Trophoblast cell (in vitro differentiated cells and primary cell): ENCODE results near the gene EXOC1.

Source experiments
- DNase-seq, 2 donors: peaks; one replicate each; pipeline ENCODE4 v3.0.0-alpha.2; 2016
- H2AFZ ChIP-seq: 2 replicates; pipeline ENCODE4 v1.6.1; 2013; ENCODE audit warnings: low read length, moderate library complexity, mild to moderate bottlenecking; ENCODE audit not compliant: insufficient read depth, poor library complexity
- H2AK5ac ChIP-seq: 2 replicates; pipeline ENCODE4 v1.6.1; 2013; ENCODE audit warnings: mild to moderate bottlenecking, low read length
- H2BK120ac ChIP-seq: 2 replicates; pipeline ENCODE4 v1.6.1; 2013; ENCODE audit warnings: low read length, mild to moderate bottlenecking, moderate library complexity; ENCODE audit not compliant: insufficient read depth, poor library complexity
- H2BK12ac ChIP-seq: 2 replicates; pipeline ENCODE4 v1.6.1; 2013; ENCODE audit warnings: mild to moderate bottlenecking, low read length, moderate library complexity
- H2BK5ac ChIP-seq: 2 replicates; pipeline ENCODE4 v1.6.1; 2013; ENCODE audit warnings: low read length, low read depth, moderate library complexity, mild to moderate bottlenecking; ENCODE audit not compliant: poor library complexity
- H3K14ac ChIP-seq: 2 replicates; pipeline ENCODE4 v1.6.1; 2013; ENCODE audit warnings: mild to moderate bottlenecking, low read length
- H3K18ac ChIP-seq: 2 replicates; pipeline ENCODE4 v1.6.1; 2013; ENCODE audit warnings: mild to moderate bottlenecking, low read length
- H3K23ac ChIP-seq: 2 replicates; pipeline ENCODE4 v1.6.1; 2013; ENCODE audit warnings: low read length
- H3K27ac ChIP-seq: 2 replicates; pipeline ENCODE4 v1.5.1; 2013; ENCODE audit warnings: low read depth, mild to moderate bottlenecking, inconsistent platforms, low read length, moderate library complexity
- H3K27me3 ChIP-seq: 2 replicates; pipeline ENCODE4 v1.6.1; 2013; ENCODE audit warnings: inconsistent platforms, mild to moderate bottlenecking, low read length, moderate library complexity; ENCODE audit not compliant: insufficient read depth
- H3K36me3 ChIP-seq, 2 experiments: 1 replicate in 1 of 2; 2 replicates in 1 of 2; pipeline ENCODE4 v1.6.1; 2013; ENCODE audit warnings: low read length in 2 of 2, mild to moderate bottlenecking in 2 of 2, moderate library complexity in 1 of 2; ENCODE audit not compliant: insufficient read depth in 2 of 2, control insufficient read depth in 1 of 2
- H3K4ac ChIP-seq: 2 replicates; pipeline ENCODE4 v1.6.1; 2013; ENCODE audit warnings: low read depth, mild to moderate bottlenecking, low read length, moderate library complexity
- H3K4me1 ChIP-seq, 2 experiments: 1 replicate in 1 of 2; 2 replicates in 1 of 2; pipeline ENCODE4 v1.6.1; 2013; ENCODE audit warnings: low read length in 2 of 2, mild to moderate bottlenecking in 2 of 2, moderate library complexity in 1 of 2; ENCODE audit not compliant: insufficient read depth in 2 of 2, control insufficient read depth in 1 of 2
- H3K4me2 ChIP-seq: 2 replicates; pipeline ENCODE4 v1.6.1; 2013; ENCODE audit warnings: inconsistent platforms, mild to moderate bottlenecking, low read length, moderate library complexity
- H3K4me3 ChIP-seq: 2 replicates; pipeline ENCODE4 v1.5.1; 2013; ENCODE audit warnings: mild to moderate bottlenecking, low read depth, low read length, inconsistent platforms
- H3K79me1 ChIP-seq: one replicate; pipeline ENCODE4 v1.6.1; 2013; ENCODE audit warnings: low read length
- H3K79me2 ChIP-seq: 2 replicates; pipeline ENCODE4 v1.6.1; 2013; ENCODE audit warnings: low read length, mild to moderate bottlenecking; ENCODE audit not compliant: control insufficient read depth, insufficient read depth, poor library complexity
- H3K9ac ChIP-seq: 2 replicates; pipeline ENCODE4 v1.6.1; 2013; ENCODE audit warnings: mild to moderate bottlenecking, low read length
- H3K9me3 ChIP-seq: 2 replicates; pipeline ENCODE4 v1.6.1; 2013; ENCODE audit warnings: low read depth, mild to moderate bottlenecking, control low read depth, inconsistent platforms, low read length; ENCODE audit not compliant: insufficient read depth
- H4K12ac ChIP-seq: 2 replicates; pipeline ENCODE4 v1.6.1; 2013; ENCODE audit warnings: low read depth, mild to moderate bottlenecking, low read length, moderate library complexity
- H4K8ac ChIP-seq: 2 replicates; pipeline ENCODE4 v1.6.1; 2013; ENCODE audit warnings: low read depth, mild to moderate bottlenecking, low read length, moderate library complexity
- H4K91ac ChIP-seq: one replicate; pipeline ENCODE4 v1.6.1; 2013; ENCODE audit warnings: low read depth, mild to moderate bottlenecking, low read length, moderate library complexity
- WGBS: extraction: QIAGEN DNeasy Blood & Tissue Kit; methylation state at CpG from one replicate; pipeline ENCODE4 v1.1.7; 2013; ENCODE audit warnings: missing lambda C conversion rate; ENCODE audit not compliant: insufficient read length, insufficient coverage; ENCODE audit errors: extremely low coverage; 5-methylcytosine and 5-hydroxymethylcytosine counted together

Gene EXOC1

GRCh38 chr4:55884851-55885219 lies 31.4 kb downstream of the EXOC1 start:
- Histone ChIP-seq H3K4me2 (no peak overlapping the region), H3K36me3 (peaks cover 2 to 4% of the 10 kb centered on the region in 2 experiments), H3K18ac (no peak overlapping the region), H2BK120ac (no peak overlapping the region), H2AFZ (no peak overlapping the region), H3K9ac (no peak overlapping the region), H3K14ac (no peak overlapping the region), H2AK5ac (no peak overlapping the region), H3K23ac (no peak overlapping the region), H3K4ac (no peak overlapping the region), H4K8ac (no peak overlapping the region), H2BK5ac (no peak overlapping the region), H3K27me3 (no peaks in the 10 kb centered on the region), H2BK12ac (no peak overlapping the region), H3K27ac (no peak overlapping the region), H3K4me3 (no peak overlapping the region), H4K12ac (no peak overlapping the region), H4K91ac (no peak overlapping the region), H3K4me1 (peaks cover 4 to 5% of the 10 kb centered on the region in 2 experiments), H3K79me1 (peaks cover 2% of the 10 kb centered on the region), H3K79me2 (no peaks in the 10 kb centered on the region), H3K9me3 (no peaks in the 10 kb centered on the region)
- WGBS = no CpG with 5 or more reads among the region's 1 CpG
- no peak for DNase-seq

- Histone ChIP-seq H3K79me2 (no peaks in the 10 kb centered on the region), H3K27me3 (no peaks in the 10 kb centered on the region), H4K91ac (no peak overlapping the region), H3K9me3 (no peaks in the 10 kb centered on the region), H3K79me1 (peaks cover 2% of the 10 kb centered on the region), H3K4me1 (no peaks in the 10 kb centered on the region), H3K4me3 (no peak overlapping the region), H2AFZ (no peak overlapping the region), H3K18ac (no peak overlapping the region), H3K27ac (no peak overlapping the region), H3K4me2 (no peak overlapping the region), H2BK5ac (no peak overlapping the region), H3K23ac (no peak overlapping the region), H4K8ac (no peak overlapping the region), H4K12ac (no peak overlapping the region), H3K36me3 (peaks cover 0 to 2% of the 10 kb centered on the region in 2 experiments), H3K14ac (no peak overlapping the region), H3K9ac (no peak overlapping the region), H2BK12ac (no peak overlapping the region), H2AK5ac (no peak overlapping the region), H2BK120ac (no peak overlapping the region), H3K4ac (no peak overlapping the region)
- WGBS = no CpG with 5 or more reads among the region's 1 CpG
- no peak for DNase-seq
Measured at GRCh38 chr4:55887594-55887993, 34.1 kb downstream of the EXOC1 start.

- Histone ChIP-seq H3K79me2 (no peaks in the 10 kb centered on the region), H3K4me1 (no peaks in the 10 kb centered on the region), H4K91ac (no peak overlapping the region), H3K27ac (no peak overlapping the region), H2BK5ac (no peak overlapping the region), H2BK12ac (no peak overlapping the region), H4K12ac (no peak overlapping the region), H2AFZ (no peak overlapping the region), H3K4ac (no peak overlapping the region), H2BK120ac (no peak overlapping the region), H3K4me3 (no peak overlapping the region), H3K14ac (no peak overlapping the region), H3K9me3 (no peaks in the 10 kb centered on the region), H3K9ac (no peak overlapping the region), H4K8ac (no peak overlapping the region), H2AK5ac (no peak overlapping the region), H3K36me3 (peaks cover 3 to 8% of the 10 kb centered on the region in 2 experiments), H3K4me2 (no peak overlapping the region), H3K23ac (no peak overlapping the region), H3K27me3 (no peaks in the 10 kb centered on the region), H3K79me1 (no peaks in the 10 kb centered on the region), H3K18ac (no peak overlapping the region)
- no peak for DNase-seq
- WGBS = no CpG with 5 or more reads among the region's 2 CpGs
Measured at GRCh38 chr4:55892156-55892555, 38.7 kb downstream of the EXOC1 start.

- Histone ChIP-seq H3K27ac (no peak overlapping the region), H2AK5ac (no peak overlapping the region), H3K4me2 (no peak overlapping the region), H4K12ac (no peak overlapping the region), H2AFZ (no peak overlapping the region), H2BK5ac (no peak overlapping the region), H3K18ac (no peak overlapping the region), H2BK120ac (no peak overlapping the region), H2BK12ac (no peak overlapping the region), H3K4ac (no peak overlapping the region), H3K27me3 (no peaks in the 10 kb centered on the region), H3K9me3 (no peaks in the 10 kb centered on the region), H3K4me1 (no peaks in the 10 kb centered on the region), H3K79me2 (no peaks in the 10 kb centered on the region), H3K79me1 (no peaks in the 10 kb centered on the region), H4K8ac (no peak overlapping the region), H3K14ac (no peak overlapping the region), H3K36me3 (peaks cover 6 to 13% of the 10 kb centered on the region in 2 experiments), H3K4me3 (no peak overlapping the region), H3K9ac (no peak overlapping the region), H4K91ac (no peak overlapping the region), H3K23ac (no peak overlapping the region)
- DNase-seq = no peak
- WGBS = no CpG with 5 or more reads among the region's 3 CpGs
Measured at GRCh38 chr4:55896622-55897021, 43.2 kb downstream of the EXOC1 start.
